Thymus (tissue), 14 donors: ENCODE data around the gene MRGPRD. TPM values are rescaled to one million over a fixed set of nuclear protein-coding genes. Genes with fewer than 3 reads are reported as not detected.

Experiments
- DNase-seq, 9 donors: peaks; one replicate each; pipeline ENCODE4 v3.0.0-alpha.2; 2013; ENCODE audit warnings: low spot score in 9 of 9, low read depth in 6 of 9, missing footprints in 1 of 9
- H3K27ac ChIP-seq, 2 donors: one replicate each; pipeline ENCODE4 v1.5.1; 2013; ENCODE audit warnings: control low read depth in 1 of 2, low read depth in 1 of 2, low read length in 1 of 2, mild to moderate bottlenecking in 1 of 2, moderate library complexity in 1 of 2
- H3K27me3 ChIP-seq, 2 donors: one replicate each; pipeline ENCODE4 v1.5.1; 2013; ENCODE audit warnings: low read length in 1 of 2; ENCODE audit not compliant: control insufficient read depth in 2 of 2, insufficient read depth in 1 of 2
- H3K36me3 ChIP-seq, 2 donors: one replicate each; pipeline ENCODE4 v1.5.1; 2013; ENCODE audit warnings: low read length in 1 of 2, mild to moderate bottlenecking in 1 of 2, moderate library complexity in 1 of 2; ENCODE audit not compliant: control insufficient read depth in 2 of 2, insufficient read depth in 2 of 2
- H3K4me1 ChIP-seq, 2 donors: one replicate each; pipeline ENCODE4 v1.5.1; 2013; ENCODE audit warnings: low read length in 2 of 2; ENCODE audit not compliant: control insufficient read depth in 2 of 2, insufficient read depth in 2 of 2
- H3K4me3 ChIP-seq, 2 donors: one replicate each; pipeline ENCODE4 v1.5.1; 2013; ENCODE audit warnings: low read length in 2 of 2, control low read depth in 1 of 2, mild to moderate bottlenecking in 1 of 2
- H3K9me3 ChIP-seq, 2 donors: one replicate each; pipeline ENCODE4 v1.5.1; 2013; ENCODE audit warnings: low read length in 1 of 2, mild to moderate bottlenecking in 1 of 2; ENCODE audit not compliant: control insufficient read depth in 2 of 2, insufficient read depth in 1 of 2
- WGBS: extraction: QIAGEN DNeasy Blood & Tissue Kit; methylation state at CpG from one replicate; pipeline ENCODE4 v1.1.7; 2013; 5-methylcytosine and 5-hydroxymethylcytosine counted together
- long read RNA-seq, 10 donors: transcript quantifications; one replicate each; lab custom pipeline, GENCODE V29; 2026
- polyA plus RNA-seq: library from polyadenylated mRNA; stranded (reverse); fragments of 200-250 nt; gene quantifications from one replicate; pipeline ENCODE4 v1.2.3, GENCODE V29; 2013
- total RNA-seq: library from RNA; stranded (reverse); fragments of 120-200 nt; gene quantifications from one replicate; pipeline ENCODE4 v1.2.4, GENCODE V29; 2013
- donor health status: healthy.

Gene MRGPRD, protein sequence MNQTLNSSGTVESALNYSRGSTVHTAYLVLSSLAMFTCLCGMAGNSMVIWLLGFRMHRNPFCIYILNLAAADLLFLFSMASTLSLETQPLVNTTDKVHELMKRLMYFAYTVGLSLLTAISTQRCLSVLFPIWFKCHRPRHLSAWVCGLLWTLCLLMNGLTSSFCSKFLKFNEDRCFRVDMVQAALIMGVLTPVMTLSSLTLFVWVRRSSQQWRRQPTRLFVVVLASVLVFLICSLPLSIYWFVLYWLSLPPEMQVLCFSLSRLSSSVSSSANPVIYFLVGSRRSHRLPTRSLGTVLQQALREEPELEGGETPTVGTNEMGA
- total RNA-seq = not detected
- 0.05 TPM for polyA plus RNA-seq
- long read RNA-seq, donor 1 = 0 reads
- long read RNA-seq, donor 2 = 0 reads
- long read RNA-seq, donor 3 = 0 reads
- long read RNA-seq, donor 4 = 0 reads
- long read RNA-seq, donor 5 = 0 reads
- long read RNA-seq, donor 6 = 0 reads
- long read RNA-seq, donor 7 = 0 reads
- long read RNA-seq, donor 8, partial matches to known transcripts = 0 of 1 reads
- long read RNA-seq, donor 8, other reads (novel, unspliced or antisense) = 0 of 1 reads
- long read RNA-seq, donor 9 = 0 reads
- long read RNA-seq, donor 10 = 0 reads

DNA sequence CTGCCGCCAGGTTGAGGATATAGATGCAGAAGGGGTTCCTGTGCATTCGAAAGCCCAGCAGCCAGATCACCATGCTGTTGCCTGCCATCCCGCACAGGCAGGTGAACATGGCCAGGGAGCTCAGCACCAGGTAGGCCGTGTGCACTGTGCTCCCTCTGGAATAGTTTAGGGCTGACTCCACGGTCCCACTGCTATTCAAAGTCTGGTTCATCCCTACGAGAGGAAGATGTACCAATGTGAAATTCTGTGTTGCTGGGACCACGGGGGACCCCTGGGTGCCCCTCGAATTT lies at the start of gene MRGPRD:
TSS of gene MRGPRD (minus strand) at position 211 of the 290 bp plus-strand sequence. CDS start at position 211, 0 bp downstream.
- H3K27me3 ChIP-seq = peaks cover 2 to 18% of the 10 kb centered on the region in 2 donors
- no peaks in the 10 kb centered on the region for H3K4me1 ChIP-seq
- H3K4me3 ChIP-seq = no peak within 1 kb of the TSS
- no peak for DNase-seq
- H3K27ac ChIP-seq = no peak within 1 kb of the TSS
- H3K9me3 ChIP-seq = no peaks in the 10 kb centered on the region
- H3K36me3 ChIP-seq = no peaks in the 10 kb centered on the region
- 93% methylated on average over 8 of the region's 8 CpGs for WGBS

DNA sequence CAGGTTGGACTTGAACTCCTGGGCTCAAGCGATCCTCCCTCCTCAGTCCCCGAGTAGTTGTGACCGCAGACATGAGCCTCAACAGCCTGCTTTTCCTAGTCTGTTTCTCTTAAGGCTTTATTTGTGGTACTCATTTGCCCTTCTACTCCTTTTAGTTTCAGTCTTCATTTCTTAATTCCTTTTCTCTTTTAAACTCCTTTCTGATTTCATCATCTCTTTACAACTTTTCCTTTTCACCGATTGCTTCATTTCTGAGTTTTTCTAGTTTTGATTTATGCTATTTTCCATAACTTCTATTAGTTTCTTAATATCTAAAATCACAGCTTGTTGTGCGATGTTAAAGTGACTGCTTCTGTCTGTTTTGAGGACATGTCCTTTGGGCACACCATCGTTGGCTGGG lies 49.5 kb upstream of the MRGPRD start:
- DNase-seq = no peak
- Histone ChIP-seq H3K4me1 (no peaks in the 10 kb centered on the region), H3K27ac (no peak overlapping the region), H3K4me3 (no peak overlapping the region), H3K9me3 (no peaks in the 10 kb centered on the region), H3K27me3 (peaks cover 0 to 2% of the 10 kb centered on the region in 2 donors), H3K36me3 (no peaks in the 10 kb centered on the region)
- 82% methylated on average over 6 of the region's 6 CpGs for WGBS

DNA sequence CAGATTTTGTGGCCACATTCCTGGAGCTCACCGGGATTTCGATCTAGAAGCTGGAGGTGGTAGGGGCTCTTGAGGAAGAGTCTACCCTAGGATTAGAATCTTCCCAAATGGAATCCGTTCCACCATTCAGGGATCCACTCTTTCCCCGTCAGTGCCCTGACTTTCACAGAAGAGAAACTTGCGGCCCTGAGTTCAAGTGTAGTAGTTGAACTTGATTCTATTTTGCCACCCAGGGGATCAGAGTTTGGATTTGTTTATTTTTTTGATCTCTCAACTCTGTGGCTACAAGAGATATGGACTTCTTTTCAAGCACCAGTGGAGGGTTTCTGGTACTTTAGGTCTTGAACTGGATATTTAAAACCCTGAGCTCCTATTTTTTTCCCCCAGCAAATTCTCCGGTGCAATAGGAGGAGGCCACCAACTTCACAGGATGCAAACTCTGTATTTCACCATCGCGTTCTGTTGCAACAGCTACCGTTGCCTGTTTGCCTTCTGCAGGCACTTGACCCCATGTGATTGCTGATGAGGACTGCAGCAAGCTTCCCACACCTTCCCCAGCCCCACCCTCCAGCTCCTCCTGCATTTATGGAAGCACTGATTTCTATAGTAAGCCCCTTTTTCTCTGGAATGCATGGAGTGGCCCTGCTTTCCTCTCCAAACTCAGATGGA lies 47.1 kb upstream of the MRGPRD start:
- Histone ChIP-seq H3K4me3 (no peak overlapping the region), H3K9me3 (no peaks in the 10 kb centered on the region), H3K27me3 (no peaks in the 10 kb centered on the region), H3K27ac (no peak overlapping the region), H3K36me3 (no peaks in the 10 kb centered on the region), H3K4me1 (no peaks in the 10 kb centered on the region)
- 81% methylated on average over 9 of the region's 9 CpGs for WGBS
- DNase-seq = no peak

DNA sequence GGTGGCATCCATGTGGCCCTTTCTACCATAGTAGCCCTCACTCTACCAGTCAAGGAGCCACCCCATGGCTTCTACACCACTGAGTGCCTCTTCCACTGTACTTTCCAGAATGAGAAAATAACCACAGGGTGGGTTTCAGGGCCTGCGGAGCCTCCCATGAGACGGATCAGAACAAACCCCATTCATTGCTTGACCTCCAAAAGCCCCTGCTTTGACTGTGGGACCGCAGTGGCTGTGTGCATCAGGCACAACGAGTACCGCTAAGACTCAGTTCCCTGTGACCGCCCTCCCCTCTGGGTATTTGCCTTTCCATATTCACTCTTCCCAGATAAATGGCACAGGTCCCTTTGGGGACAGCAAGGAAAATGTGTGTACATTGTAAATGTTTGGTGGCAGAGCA lies 43.7 kb upstream of the MRGPRD start:
- H3K27me3 ChIP-seq = no peaks in the 10 kb centered on the region
- no peak overlapping the region for H3K4me3 ChIP-seq
- no peaks in the 10 kb centered on the region for H3K36me3 ChIP-seq
- no peak for DNase-seq
- H3K9me3 ChIP-seq = no peaks in the 10 kb centered on the region
- H3K27ac ChIP-seq = no peak overlapping the region
- H3K4me1 ChIP-seq = no peaks in the 10 kb centered on the region
- 94% methylated on average over 6 of the region's 6 CpGs for WGBS

DNA sequence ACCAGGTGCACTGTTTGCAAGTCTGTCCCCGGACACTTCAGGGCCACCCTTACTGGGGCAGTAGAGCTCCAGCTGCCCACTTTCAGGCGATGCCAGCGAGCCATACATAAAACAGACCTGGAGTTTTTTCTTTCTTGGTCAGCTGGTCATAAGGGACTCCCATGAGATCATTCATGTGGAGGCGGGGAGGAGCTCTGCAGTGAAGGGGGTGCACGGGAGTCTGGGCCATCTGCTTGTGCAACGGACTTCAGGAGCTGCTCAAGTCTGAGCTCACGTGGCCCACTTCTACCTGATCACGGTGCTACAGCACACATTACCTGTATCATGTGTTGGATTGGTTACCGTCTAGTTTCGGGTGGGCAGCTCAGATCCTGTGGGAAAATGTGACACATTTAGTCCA lies 41.5 kb upstream of the MRGPRD start:
- H3K27me3 ChIP-seq = no peaks in the 10 kb centered on the region
- H3K9me3 ChIP-seq = no peaks in the 10 kb centered on the region
- DNase-seq = no peak
- no peaks in the 10 kb centered on the region for H3K36me3 ChIP-seq
- 96% methylated on average over 10 of the region's 10 CpGs for WGBS
- H3K4me3 ChIP-seq = no peak overlapping the region
- H3K4me1 ChIP-seq = no peaks in the 10 kb centered on the region
- no peak overlapping the region for H3K27ac ChIP-seq

DNA sequence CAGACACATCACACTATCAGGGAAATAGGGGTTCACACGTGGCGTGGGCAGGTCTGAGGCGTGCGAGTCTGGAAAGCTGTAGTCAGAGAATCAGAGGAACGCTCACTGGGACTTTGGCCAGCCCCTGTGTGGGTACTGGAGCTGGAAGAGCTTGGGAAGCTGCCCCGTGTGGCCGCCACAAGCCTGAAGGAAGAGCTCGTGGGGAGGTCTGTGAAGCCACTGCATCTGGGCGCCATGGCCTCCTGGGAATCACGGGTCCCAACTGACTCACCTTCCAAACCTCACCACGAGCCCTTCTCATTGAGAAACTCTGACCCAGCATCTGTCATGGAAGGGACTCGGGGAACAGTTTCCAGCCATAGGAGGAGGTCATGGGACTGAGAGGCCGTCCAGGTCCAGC lies 38.1 kb upstream of the MRGPRD start:
- 89% methylated on average over 13 of the region's 13 CpGs for WGBS
- no peaks in the 10 kb centered on the region for H3K36me3 ChIP-seq
- no peak for DNase-seq
- no peaks in the 10 kb centered on the region for H3K4me1 ChIP-seq
- H3K27me3 ChIP-seq = peaks cover 11 to 20% of the 10 kb centered on the region in 2 donors
- H3K27ac ChIP-seq = no peak overlapping the region
- no peaks in the 10 kb centered on the region for H3K9me3 ChIP-seq
- H3K4me3 ChIP-seq = no peak overlapping the region

DNA sequence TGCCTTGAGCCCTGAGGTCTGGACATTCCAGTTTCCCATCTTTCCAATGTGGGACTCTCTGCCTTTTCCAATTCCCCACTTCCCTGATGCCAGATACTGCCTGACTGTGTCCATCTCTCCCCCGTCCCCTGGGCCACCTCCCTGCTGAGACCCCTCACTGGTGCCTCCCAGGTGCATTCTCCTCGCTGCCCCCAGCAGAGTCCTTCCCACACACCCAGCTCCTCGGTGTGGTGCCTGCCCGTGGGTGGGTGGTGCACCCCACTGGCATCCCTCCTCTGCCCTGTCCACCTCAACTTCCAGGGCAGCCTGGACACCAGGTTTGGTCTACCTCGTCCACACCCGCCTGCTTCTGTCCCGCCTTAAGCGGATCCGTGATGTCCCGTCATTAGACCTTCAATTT lies 37.2 kb upstream of the MRGPRD start:
- H3K4me3 ChIP-seq = no peak overlapping the region
- H3K4me1 ChIP-seq = no peaks in the 10 kb centered on the region
- H3K36me3 ChIP-seq = no peaks in the 10 kb centered on the region
- no peak for DNase-seq
- no peaks in the 10 kb centered on the region for H3K9me3 ChIP-seq
- peaks cover 21 to 30% of the 10 kb centered on the region in 2 donors for H3K27me3 ChIP-seq
- no peak overlapping the region for H3K27ac ChIP-seq
- 91% methylated on average over 10 of the region's 10 CpGs for WGBS

DNA sequence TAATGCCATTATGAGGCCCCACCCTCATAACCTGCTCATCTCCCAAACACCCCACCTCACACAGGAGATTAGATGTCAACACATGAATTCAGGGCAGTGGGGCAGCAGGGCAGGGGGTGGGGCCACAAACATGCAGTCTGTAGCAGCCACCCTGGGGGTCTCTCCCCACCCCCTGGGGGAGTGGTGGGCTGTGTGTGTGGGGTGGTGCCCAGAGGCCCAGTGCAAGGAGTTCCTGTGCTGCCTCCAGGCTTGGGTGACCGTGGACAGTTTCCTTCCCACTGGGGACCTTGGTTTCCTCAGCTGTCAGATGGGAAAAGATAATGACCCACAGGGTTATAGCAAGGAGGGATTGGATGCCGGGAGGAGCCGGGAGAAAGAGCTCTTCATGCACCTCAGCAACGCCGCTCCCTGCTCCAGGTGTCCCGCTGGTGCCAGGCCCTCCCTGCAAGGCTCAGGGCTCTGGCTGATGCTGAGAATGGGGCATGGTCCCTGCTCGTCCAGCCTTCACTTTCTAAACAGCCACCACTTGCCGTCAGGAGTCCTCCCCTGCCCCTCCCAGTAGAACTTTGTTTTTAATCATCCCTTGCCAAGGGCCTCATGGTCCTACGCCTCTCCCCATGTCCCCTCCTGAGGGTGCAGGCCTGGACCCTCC lies 34.2 kb upstream of the MRGPRD start:
- H3K4me3 ChIP-seq = no peak overlapping the region
- H3K27ac ChIP-seq = no peak overlapping the region
- H3K36me3 ChIP-seq = no peaks in the 10 kb centered on the region
- WGBS = 72% methylated on average over 9 of the region's 9 CpGs
- peaks cover 50 to 59% of the 10 kb centered on the region in 2 donors for H3K27me3 ChIP-seq
- H3K9me3 ChIP-seq = no peaks in the 10 kb centered on the region
- no peaks in the 10 kb centered on the region for H3K4me1 ChIP-seq
- DNase-seq = no peak
